GM10847 (cell line): ENCODE results near the gene ROCK1.

Source experiments
- POLR2A ChIP-seq: IDR thresholded peaks from 2 replicates; pipeline ENCODE4 v1.6.1; 2011; ENCODE audit not compliant: insufficient read length; ENCODE audit errors: extremely low read depth

The ROCK1 gene

GRCh38 chr18:21038201-21038600, 73.4 kb downstream of the ROCK1 start:
- no peak for TF ChIP-seq POLR2A

DNA sequence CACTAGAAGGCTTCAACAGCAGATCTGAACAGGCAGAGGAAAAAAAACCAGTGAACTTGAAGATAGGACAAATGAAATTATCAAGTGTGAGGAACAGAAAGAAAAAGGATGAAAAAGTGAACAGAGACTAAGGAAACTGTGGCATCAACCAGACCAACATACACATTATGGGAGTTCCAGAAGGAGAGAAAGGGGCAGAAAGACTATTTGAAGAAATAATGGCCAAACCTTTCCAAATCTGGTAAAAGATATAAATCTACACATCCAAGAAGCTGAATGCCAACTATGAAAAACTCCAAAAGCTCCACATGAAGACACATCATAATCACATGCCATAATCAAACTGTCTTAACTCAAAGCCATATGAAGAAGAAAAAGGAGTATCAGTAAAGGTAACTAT, 79.8 kb downstream of the ROCK1 start:
- TF ChIP-seq POLR2A, result no peak

GRCh38 chr18:21012308-21012707, 99.3 kb downstream of the ROCK1 start:
- no peak for TF ChIP-seq POLR2A

- TF ChIP-seq POLR2A, result no peak
These were observed 106.9 kb downstream of the ROCK1 start for GRCh38 chr18:21004726-21005125.

GRCh38 chr18:21000667-21001066, 110.9 kb downstream of the ROCK1 start:
- no peak for TF ChIP-seq POLR2A

GRCh38 chr18:20997371-20997770, 114.2 kb downstream of the ROCK1 start:
- no peak for TF ChIP-seq POLR2A

GRCh38 chr18:20996418-20996817, 115.2 kb downstream of the ROCK1 start:
- TF ChIP-seq POLR2A, result no peak

- no peak for TF ChIP-seq POLR2A
These were observed 122.9 kb downstream of the ROCK1 start for GRCh38 chr18:20988726-20989125.

GRCh38 chr18:20975077-20975476, 136.5 kb downstream of the ROCK1 start:
- TF ChIP-seq POLR2A, result no peak

GRCh38 chr18:20971886-20972267, 139.7 kb downstream of the ROCK1 start:
- no peak for TF ChIP-seq POLR2A

- TF ChIP-seq POLR2A, result no peak
These were observed 144.8 kb downstream of the ROCK1 start for GRCh38 chr18:20966795-20967194.

GRCh38 chr18:20963027-20963426, 148.6 kb downstream of the ROCK1 start:
- no peak for TF ChIP-seq POLR2A

GRCh38 chr18:20960735-20961134, 150.9 kb downstream of the ROCK1 start:
- no peak for TF ChIP-seq POLR2A
